H9 (cell line): ENCODE measurements around the gene NDUFAF4. TPM values are rescaled to one million over a fixed set of nuclear protein-coding genes. Genes with fewer than 3 reads are reported as not detected.

Experiments
- DNase-seq: peaks from one replicate; pipeline ENCODE4 v3.0.0-alpha.2; 2017
- H2AFZ ChIP-seq: one replicate; pipeline ENCODE4 v1.6.1; 2013; ENCODE audit warnings: mild to moderate bottlenecking, low read length, control low read depth, moderate library complexity
- H2AK5ac ChIP-seq: 2 replicates; pipeline ENCODE4 v1.6.1; 2013; ENCODE audit warnings: low read length, control low read depth, mixed read lengths; ENCODE audit not compliant: insufficient read length
- H2BK120ac ChIP-seq: one replicate; pipeline ENCODE4 v1.6.1; 2013; ENCODE audit warnings: low read depth, mild to moderate bottlenecking, low read length, control low read depth, inconsistent platforms; ENCODE audit not compliant: poor library complexity, severe bottlenecking
- H2BK12ac ChIP-seq: 2 replicates; pipeline ENCODE4 v1.6.1; 2013; ENCODE audit warnings: low read length, control low read depth, mixed read lengths, low read depth; ENCODE audit not compliant: insufficient read length
- H2BK15ac ChIP-seq: 2 replicates; pipeline ENCODE4 v1.6.1; 2013; ENCODE audit warnings: low read depth, low read length, control low read depth
- H2BK20ac ChIP-seq: one replicate; pipeline ENCODE4 v1.6.1; 2013; ENCODE audit warnings: low read depth, mild to moderate bottlenecking, low read length, control low read depth, inconsistent platforms; ENCODE audit not compliant: poor library complexity, severe bottlenecking
- H2BK5ac ChIP-seq: 2 replicates; pipeline ENCODE4 v1.6.1; 2013; ENCODE audit warnings: low read length, control low read depth, mixed read lengths; ENCODE audit not compliant: insufficient read length
- H3K14ac ChIP-seq: 2 replicates; pipeline ENCODE4 v1.6.1; 2013; ENCODE audit warnings: low read length, control low read depth; ENCODE audit not compliant: insufficient read depth
- H3K18ac ChIP-seq: 2 replicates; pipeline ENCODE4 v1.6.1; 2013; ENCODE audit warnings: low read depth, mild to moderate bottlenecking, mixed read lengths, low read length, control low read depth; ENCODE audit not compliant: insufficient read length
- H3K23ac ChIP-seq: 2 replicates; pipeline ENCODE4 v1.6.1; 2013; ENCODE audit warnings: low read length, control low read depth, mixed read lengths, low read depth; ENCODE audit not compliant: insufficient read length
- H3K23me2 ChIP-seq: 2 replicates; pipeline ENCODE4 v1.6.1; 2013; ENCODE audit warnings: low read depth, mild to moderate bottlenecking, mixed read lengths, low read length, control low read depth; ENCODE audit not compliant: insufficient read length, poor library complexity, severe bottlenecking
- H3K27ac ChIP-seq: 2 replicates; pipeline ENCODE4 v1.5.1; 2013; ENCODE audit warnings: low read length, control low read depth, mixed read lengths, low read depth; ENCODE audit not compliant: insufficient read length
- H3K27me3 ChIP-seq: 2 replicates; pipeline ENCODE4 v1.6.1; 2013; ENCODE audit warnings: low read length, control low read depth, inconsistent platforms; ENCODE audit not compliant: insufficient read depth
- H3K4ac ChIP-seq: 2 replicates; pipeline ENCODE4 v1.6.1; 2013; ENCODE audit warnings: low read depth, mild to moderate bottlenecking, control low read depth, inconsistent platforms, low read length, moderate library complexity
- H3K4me1 ChIP-seq: 2 replicates; pipeline ENCODE4 v1.6.1; 2013; ENCODE audit warnings: low read length, control low read depth, inconsistent platforms; ENCODE audit not compliant: insufficient read depth
- H3K4me2 ChIP-seq: 2 replicates; pipeline ENCODE4 v1.6.1; 2013; ENCODE audit warnings: low read length, control low read depth, mixed read lengths; ENCODE audit not compliant: insufficient read length, insufficient read depth
- H3K56ac ChIP-seq: 2 replicates; pipeline ENCODE4 v1.6.1; 2013; ENCODE audit warnings: low read depth, mild to moderate bottlenecking, mixed read lengths, low read length, control low read depth; ENCODE audit not compliant: insufficient read length
- H3K79me1 ChIP-seq: 2 replicates; pipeline ENCODE4 v1.6.1; 2013; ENCODE audit warnings: low read depth, mild to moderate bottlenecking, moderate library complexity, low read length, control low read depth, inconsistent platforms; ENCODE audit not compliant: insufficient read depth, poor library complexity, severe bottlenecking
- H3K79me2 ChIP-seq: 2 replicates; pipeline ENCODE4 v1.6.1; 2013; ENCODE audit warnings: low read length, control low read depth, inconsistent platforms; ENCODE audit not compliant: insufficient read depth
- H3K9ac ChIP-seq: 2 replicates; pipeline ENCODE4 v1.6.1; 2013; ENCODE audit warnings: low read length, control low read depth, mixed read lengths; ENCODE audit not compliant: insufficient read length; ENCODE audit errors: extremely low read depth
- H3K9me3 ChIP-seq: one replicate; pipeline ENCODE4 v1.6.1; 2013; ENCODE audit warnings: low read depth, low read length, inconsistent platforms; ENCODE audit not compliant: control insufficient read depth
- H3T11ph ChIP-seq: one replicate; pipeline ENCODE4 v1.6.1; 2013; ENCODE audit warnings: mild to moderate bottlenecking, low read length, control low read depth, inconsistent platforms
- H4K20me1 ChIP-seq: one replicate; pipeline ENCODE4 v1.6.1; 2013; ENCODE audit not compliant: control insufficient read depth, insufficient read length, insufficient read depth
- H4K5ac ChIP-seq: 2 replicates; pipeline ENCODE4 v1.6.1; 2013; ENCODE audit warnings: low read depth, mild to moderate bottlenecking, mixed read lengths, low read length, control low read depth; ENCODE audit not compliant: insufficient read length
- H4K8ac ChIP-seq: replicated peaks from 2 replicates; pipeline ENCODE4 v1.6.1; 2013; ENCODE audit warnings: low read length, control low read depth, mixed read lengths, low read depth; ENCODE audit not compliant: insufficient read length
- H4K91ac ChIP-seq: 2 replicates; pipeline ENCODE4 v1.6.1; 2013; ENCODE audit warnings: low read depth, mild to moderate bottlenecking, moderate library complexity, mixed read lengths, low read length, control low read depth; ENCODE audit not compliant: insufficient read length
- H3K27ac Mint-ChIP-seq, 3 experiments: 2 replicates in 2 of 3; 3 replicates in 1 of 3; pipeline ENCODE4 v1.8.0; 2020 to 2021; ENCODE audit warnings: mixed read lengths in 3 of 3, mild to moderate bottlenecking in 1 of 3, moderate library complexity in 1 of 3
- H3K27me3 Mint-ChIP-seq: 2 replicates; pipeline ENCODE4 v1.8.0; 2021; ENCODE audit warnings: low read depth, mild to moderate bottlenecking, moderate library complexity, mixed read lengths
- H3K36me3 Mint-ChIP-seq, 3 experiments: 2 replicates in 2 of 3; 3 replicates in 1 of 3; pipeline ENCODE4 v1.8.0; 2020 to 2021; ENCODE audit warnings: low read depth in 3 of 3, mixed read lengths in 3 of 3; ENCODE audit not compliant: insufficient read depth in 1 of 3
- H3K4me1 Mint-ChIP-seq, 2 experiments: 2 replicates each; pipeline ENCODE4 v1.8.0; 2020; ENCODE audit warnings: mixed read lengths in 2 of 2
- H3K4me3 Mint-ChIP-seq, 2 experiments: 2 replicates in 1 of 2; 3 replicates in 1 of 2; pipeline ENCODE4 v1.8.0; 2020 to 2021; ENCODE audit warnings: mild to moderate bottlenecking in 2 of 2, mixed read lengths in 2 of 2, moderate library complexity in 1 of 2
- H3K9me3 Mint-ChIP-seq, 2 experiments: 2 replicates in 1 of 2; 3 replicates in 1 of 2; pipeline ENCODE4 v1.8.0; 2020; ENCODE audit warnings: mild to moderate bottlenecking in 2 of 2, mixed read lengths in 2 of 2, moderate library complexity in 1 of 2
- CTCF ChIP-seq: fragments of 200-600 bp; sonication (generic); conservative IDR thresholded peaks from 3 replicates; pipeline ENCODE4 v1.8.0; 2021; ENCODE audit warnings: antibody characterized with exemption, mild to moderate bottlenecking
- whole genome bisulfite sequencing: extraction: QIAGEN DNeasy Blood & Tissue Kit; methylation state at CpG from one replicate; pipeline ENCODE4 v1.1.7; 2013; ENCODE audit warnings: missing lambda C conversion rate, low lambda C conversion rate, mixed read lengths; ENCODE audit not compliant: insufficient read length; ENCODE audit errors: extremely low coverage; 5-methylcytosine and 5-hydroxymethylcytosine counted together
- total RNA-seq: library from RNA; stranded (reverse); gene quantifications from 2 replicates; pipeline ENCODE4 v1.2.1, GENCODE V29; 2021

Gene NDUFAF4
- total RNA-seq, 1 experiment from 2014 or later = 86.6 TPM

GRCh38 chr6:96899451-96899998 lies 1.8 kb upstream of the NDUFAF4 start:
- H2BK12ac ChIP-seq = no peak overlapping the region
- H2AFZ ChIP-seq = no peak overlapping the region
- Mint-ChIP-seq H3K27ac (no peak overlapping the region), H3K27me3 (no peaks in the 10 kb centered on the region), H3K4me3 (no peak overlapping the region; a peak in 1 of 5 replicates), H3K4me1 (peaks cover 17 to 18% of the 10 kb centered on the region in 2 experiments), H3K36me3 (peaks cover 6 to 18% (median 14%) of the 10 kb centered on the region in 3 experiments; a peak in 6 of 7 replicates), H3K9me3 (no peaks in the 10 kb centered on the region)
- H3K18ac ChIP-seq = no peak overlapping the region
- H3K14ac ChIP-seq = no peak overlapping the region
- no peak overlapping the region for H3K27ac ChIP-seq
- no peak overlapping the region for H3K4me2 ChIP-seq
- DNase-seq = no peak
- H2BK5ac ChIP-seq = no peak overlapping the region
- peaks cover 11% of the 10 kb centered on the region; the same call in 1 of the 2 replicates for H3K79me2 ChIP-seq
- H3K9me3 ChIP-seq = no peaks in the 10 kb centered on the region
- no peaks in the 10 kb centered on the region for H4K20me1 ChIP-seq
- no peak overlapping the region for H2BK20ac ChIP-seq
- H3K23me2 ChIP-seq = no peaks in the 10 kb centered on the region
- no peak overlapping the region for H4K5ac ChIP-seq
- H3K56ac ChIP-seq = no peak overlapping the region
- no peaks in the 10 kb centered on the region for H3K27me3 ChIP-seq
- no peak overlapping the region for H3K23ac ChIP-seq
- H4K91ac ChIP-seq = no peak overlapping the region
- TF ChIP-seq CTCF = no peak
- H3K4ac ChIP-seq = no peak overlapping the region
- H3K79me1 ChIP-seq = no peaks in the 10 kb centered on the region
- H3T11ph ChIP-seq = no peak overlapping the region
- no CpG with 5 or more reads among the region's 2 CpGs for WGBS
- H4K8ac ChIP-seq = no peak overlapping the region
- no peak overlapping the region for H3K9ac ChIP-seq
- H2AK5ac ChIP-seq = no peak overlapping the region
- no peak overlapping the region for H2BK15ac ChIP-seq
- no peaks in the 10 kb centered on the region for H3K4me1 ChIP-seq
- no peak overlapping the region for H2BK120ac ChIP-seq
